HG03565 (cell line): ENCODE data around the gene SRD5A3.
A peak's percentile ranks its signal among the peaks of the same experiment; 100 is the strongest.

Source experiments
- ATAC-seq: cut with Tn5 transposase; IDR thresholded peaks from one replicate; pipeline ENCODE4 v1.9.1; 2021; ENCODE audit warnings: mild to moderate bottlenecking, moderate library complexity; ENCODE audit not compliant: unreplicated experiment

Gene SRD5A3

GRCh38 chr4:55372259-55372658 lies 26.2 kb downstream of the SRD5A3 start:
- no peak for ATAC-seq

GRCh38 chr4:55373461-55373860 lies 27.4 kb downstream of the SRD5A3 start:
- ATAC-seq = no peak

GRCh38 chr4:55376698-55377097 lies 30.7 kb downstream of the SRD5A3 start:
- ATAC-seq = no peak

GRCh38 chr4:55378617-55379467 lies 32.8 kb downstream of the SRD5A3 start:
- no peak for ATAC-seq

DNA sequence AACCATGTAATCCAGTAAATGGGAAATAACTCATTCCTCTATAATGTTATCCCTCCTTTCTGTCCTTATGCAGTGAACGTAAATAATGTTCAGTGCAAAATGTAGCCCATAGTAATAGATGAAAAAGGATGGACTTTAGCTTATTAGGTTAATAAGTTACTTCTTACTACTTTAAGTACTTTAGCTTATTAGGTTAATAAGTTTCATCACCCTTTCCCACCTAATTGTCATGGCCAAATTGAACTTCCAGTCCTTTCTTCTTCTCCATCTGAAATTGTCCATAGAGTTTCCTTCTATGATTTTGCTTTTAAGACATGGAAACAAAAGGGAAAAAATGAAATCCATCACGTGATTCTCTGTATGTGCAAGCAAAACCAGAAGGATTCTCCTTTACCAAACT lies 34.5 kb downstream of the SRD5A3 start:
- ATAC-seq = no peak

DNA sequence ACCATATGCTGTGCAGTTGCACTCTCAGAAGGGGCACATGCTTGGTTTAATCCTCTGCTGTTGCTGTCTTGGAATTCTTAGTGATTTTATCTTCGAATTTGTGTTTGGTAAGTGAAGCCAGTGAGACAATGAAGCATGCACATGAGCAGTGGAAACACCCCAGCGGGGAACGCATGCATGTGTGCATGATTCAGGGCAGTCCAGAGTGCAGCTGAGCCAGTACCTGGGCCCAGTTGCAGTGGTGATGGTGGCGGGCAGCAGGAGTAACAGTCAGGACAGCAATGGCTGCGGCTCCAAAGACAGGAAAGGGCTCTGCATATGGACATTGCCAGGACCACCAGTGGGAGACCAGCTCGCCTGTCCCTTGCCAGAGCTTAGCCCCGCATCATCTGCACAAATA lies 35.5 kb downstream of the SRD5A3 start:
- no peak for ATAC-seq

DNA sequence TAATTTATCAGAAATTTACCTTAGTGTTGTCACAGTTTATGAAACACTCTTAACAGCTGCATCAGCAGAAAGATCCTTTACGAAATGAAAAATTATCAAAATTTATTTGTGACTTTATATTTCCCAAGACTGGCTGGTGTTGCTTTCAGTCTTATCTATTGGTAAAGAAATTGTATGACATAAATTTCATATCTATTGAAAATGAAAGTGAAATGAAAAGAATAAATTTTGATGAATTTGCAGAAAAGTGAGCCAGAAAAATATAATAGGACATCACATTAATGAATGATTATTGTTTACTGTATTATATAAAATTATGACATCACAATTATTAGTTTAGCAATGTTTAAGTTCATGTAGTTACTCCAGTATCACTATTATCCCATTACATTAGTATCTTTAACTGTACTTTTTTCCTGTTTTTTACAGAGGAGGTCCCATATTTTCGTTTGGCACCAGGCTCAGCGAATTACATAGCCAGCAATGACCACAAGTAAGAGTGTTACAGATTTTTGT lies 36.5 kb downstream of the SRD5A3 start:
- no peak for ATAC-seq

DNA sequence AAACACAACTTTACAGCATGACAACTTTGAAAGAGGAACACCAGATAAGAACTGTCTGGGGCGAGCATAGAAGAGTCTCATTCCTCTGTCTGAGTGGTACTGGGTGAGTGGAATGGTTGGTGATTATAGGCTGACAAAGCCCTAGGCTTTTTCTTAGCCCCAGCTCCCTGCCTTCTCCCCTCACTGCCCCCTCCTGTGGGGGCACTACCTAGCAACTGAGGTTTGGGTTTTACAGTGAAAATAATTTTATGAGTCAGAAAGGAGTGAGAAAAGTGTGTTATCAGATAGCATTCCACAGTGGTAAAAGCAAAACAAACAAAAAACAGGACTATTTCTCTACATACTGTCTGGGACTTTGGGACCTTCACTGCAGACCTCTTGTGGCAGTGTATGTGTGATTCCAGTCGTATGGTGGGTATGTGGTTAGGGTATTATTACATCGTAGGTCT lies 39.2 kb downstream of the SRD5A3 start:
- ATAC-seq = no peak

DNA sequence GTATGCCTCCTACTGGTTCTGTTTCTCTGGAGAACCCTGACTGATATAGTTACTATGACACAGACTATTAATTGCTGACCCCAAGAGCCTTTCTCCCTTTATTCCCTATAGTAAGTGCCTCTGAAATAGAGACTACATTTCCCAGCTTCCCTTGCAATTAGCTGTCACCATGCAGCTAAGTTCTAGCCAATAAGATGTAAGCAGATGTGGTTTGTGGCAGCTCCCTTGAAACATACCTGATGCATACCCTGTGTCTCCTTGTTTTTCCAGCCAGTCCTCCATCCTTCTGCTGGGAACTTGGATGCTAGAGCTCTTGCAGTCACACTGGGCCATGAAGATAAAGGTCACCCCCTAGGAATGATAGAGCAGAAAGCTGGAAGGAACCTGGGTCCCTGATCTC lies 40.0 kb downstream of the SRD5A3 start:
- ATAC-seq = peak; percentile 85

- ATAC-seq = no peak
These were observed 40.8 kb downstream of the SRD5A3 start for GRCh38 chr4:55386840-55387239.

DNA sequence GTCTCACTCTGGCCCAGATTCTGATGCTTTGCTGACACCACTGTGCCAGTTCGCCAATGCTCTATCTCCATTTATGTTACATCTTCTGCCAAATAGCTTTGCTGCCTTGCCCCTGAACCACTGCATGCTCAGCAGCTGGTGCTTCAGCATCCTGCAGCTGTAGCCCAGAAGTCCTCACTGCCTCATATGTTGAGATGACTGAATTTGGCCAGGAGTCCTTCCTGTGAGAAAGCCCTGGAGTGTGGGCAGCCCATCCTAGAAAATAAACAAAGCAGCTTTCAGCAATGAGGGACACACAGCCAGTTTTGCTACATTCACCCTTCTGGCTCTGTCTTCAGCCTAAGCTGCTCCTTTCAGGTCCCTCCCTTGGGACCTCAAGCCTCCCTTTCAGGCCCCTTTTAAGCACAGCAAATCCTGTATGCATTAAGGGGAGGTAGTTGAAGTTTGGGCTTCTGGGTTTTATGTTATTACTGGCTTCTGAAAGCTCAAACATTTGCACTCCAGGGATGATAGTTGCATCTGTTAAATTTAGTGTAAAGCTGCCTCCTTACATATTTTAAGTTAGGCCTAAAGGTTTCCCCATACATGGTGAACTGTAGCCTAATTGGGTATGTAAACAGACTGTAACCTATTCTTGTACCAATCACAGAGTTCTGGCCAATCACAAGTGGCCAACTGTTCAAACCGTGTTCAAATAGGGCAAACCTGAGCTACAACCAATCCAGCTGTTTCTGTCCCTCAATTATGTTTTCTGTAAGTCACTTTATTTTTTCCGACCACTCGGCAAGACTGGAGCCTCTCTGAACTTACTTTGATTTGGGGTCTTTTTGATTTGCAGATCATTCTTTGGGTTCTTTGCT lies 47.6 kb downstream of the SRD5A3 start:
- no peak for ATAC-seq

- ATAC-seq = no peak
These were observed 49.1 kb downstream of the SRD5A3 start for GRCh38 chr4:55395218-55395528.

GRCh38 chr4:55395529-55396307 lies 49.7 kb downstream of the SRD5A3 start, which contains the start of gene TMEM165:
Gene TMEM165 (plus strand): TSS chr4:55395957. CDS start chr4:55396190, 233 bp downstream.
- peak; percentile 81 for ATAC-seq

GRCh38 chr4:55396308-55397125 lies 50.5 kb downstream of the SRD5A3 start:
- ATAC-seq = peak; percentile 15

DNA sequence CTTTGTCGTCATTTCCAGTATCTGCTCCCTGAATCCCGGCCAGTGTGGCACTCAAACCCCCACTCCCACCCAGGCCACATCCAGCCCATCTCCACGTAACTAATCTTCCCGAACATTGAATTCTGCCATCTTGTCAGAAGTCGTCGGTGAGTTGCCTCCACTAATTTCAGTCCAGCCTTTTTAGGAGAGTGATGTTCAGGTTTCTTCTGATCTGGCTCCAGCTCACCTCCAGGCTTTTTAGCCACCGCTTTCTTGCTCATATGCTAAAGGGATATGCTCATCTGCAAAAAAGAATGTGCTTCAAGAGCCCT lies 51.0 kb downstream of the SRD5A3 start:
- no peak for ATAC-seq

DNA sequence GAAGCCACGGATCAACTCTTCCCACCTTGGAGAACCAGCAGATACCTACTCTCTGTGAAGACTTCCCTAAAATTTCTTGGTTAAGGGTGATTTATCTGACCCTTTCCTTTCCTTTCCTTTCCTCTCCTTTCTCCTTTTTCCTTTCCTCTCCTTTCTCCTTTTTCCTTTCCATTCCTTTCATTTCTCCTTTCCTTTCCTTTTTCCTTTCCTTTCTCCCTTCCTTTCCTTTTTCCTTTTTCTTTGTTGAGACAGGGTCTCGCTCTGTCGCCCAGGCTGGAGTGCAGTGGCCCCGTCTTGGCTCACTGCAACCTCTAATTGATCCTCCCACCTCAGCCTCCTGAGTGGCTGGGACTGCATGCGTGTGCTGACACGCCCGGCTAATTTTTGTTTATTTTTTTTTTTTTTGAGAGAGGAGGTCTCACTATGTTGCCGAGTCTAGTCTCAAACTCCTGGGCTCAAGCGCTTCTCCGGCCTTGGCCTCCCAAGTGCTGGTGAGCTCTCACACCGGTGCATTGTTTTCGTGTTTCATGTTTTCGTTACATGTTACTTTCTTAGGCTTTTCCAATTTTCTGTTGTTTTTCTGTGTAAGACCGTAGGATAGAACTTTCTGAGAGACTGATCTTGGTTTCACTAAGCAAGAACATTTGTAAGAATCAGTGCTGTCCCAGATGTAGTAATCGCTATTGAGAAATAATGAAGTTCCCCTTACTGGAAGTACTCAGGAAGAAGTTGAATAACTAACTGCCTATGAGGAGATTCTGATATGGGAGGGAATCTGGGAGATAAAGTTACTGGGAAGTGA lies 51.7 kb downstream of the SRD5A3 start:
- ATAC-seq = no peak

DNA sequence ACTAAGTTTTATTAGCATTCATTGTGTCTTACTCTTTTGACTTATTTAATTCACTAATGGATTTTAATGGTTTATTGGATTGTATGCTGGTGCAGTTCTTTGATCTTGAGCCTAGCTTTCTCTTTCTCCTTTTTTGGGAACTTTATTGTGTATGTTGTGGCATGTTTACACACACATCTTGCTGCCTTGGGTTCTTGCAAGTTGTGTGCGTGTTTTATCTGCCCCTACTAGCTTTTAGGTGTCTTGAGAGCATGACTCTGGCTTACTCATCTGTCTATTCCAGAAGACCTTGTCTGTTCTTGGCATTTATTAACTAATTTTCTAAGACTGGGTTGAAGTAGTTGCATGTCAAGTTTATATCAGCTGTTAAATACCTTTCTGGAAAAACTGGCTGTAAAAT lies 52.4 kb downstream of the SRD5A3 start:
- no peak for ATAC-seq

- no peak for ATAC-seq
These were observed 52.9 kb downstream of the SRD5A3 start for GRCh38 chr4:55398966-55399365.

- ATAC-seq = no peak
These were observed 53.5 kb downstream of the SRD5A3 start for GRCh38 chr4:55399581-55399980.
